IMR-90 (cell line): ENCODE measurements around the gene PRUNE2. TPM values are rescaled to one million over a fixed set of nuclear protein-coding genes. Genes with fewer than 3 reads are reported as not detected.

Source experiments
- ATAC-seq: fragments of 200-7000 bp; cut with Tn5 transposase; 2 replicates; pipeline ENCODE4 v1.9.1; 2020; ENCODE audit warnings: low read depth, mild to moderate bottlenecking, moderate library complexity
- BruUV-seq: library from RNA; stranded (reverse); fragments of 400-500 nt; replicated peaks from 2 replicates; lab custom pipeline; 2021; lab: Mats Ljungman, UMichigan
- CTCF ChIA-PET: fragments of 300-600 bp; formaldehyde crosslinking; extraction: SDS; loops from one replicate; lab custom pipeline; 2021; ENCODE audit warnings: antibody characterized with exemption; lab: Yijun Ruan, JAX
- POLR2A ChIA-PET: fragments of 300-600 bp; sonication (Branson Sonifier 250); formaldehyde crosslinking; loops from one replicate; lab custom pipeline; 2022; ENCODE audit warnings: antibody characterized with exemption; ENCODE audit not compliant: unreplicated experiment; lab: Charles Lee
- DNase-seq: peaks from one replicate; pipeline ENCODE4 v3.0.0; 2013
- H2AFZ ChIP-seq: replicated peaks from 2 replicates; pipeline ENCODE3; 2013; ENCODE audit warnings: low read length, mild to moderate bottlenecking; ENCODE audit not compliant: poor library complexity
- H2AK5ac ChIP-seq: 2 replicates; pipeline ENCODE4 v1.6.1; 2013; ENCODE audit warnings: low read depth, low read length, inconsistent platforms
- H2AK9ac ChIP-seq: replicated peaks from 2 replicates; pipeline ENCODE3; 2013; ENCODE audit warnings: mild to moderate bottlenecking, low read depth, low read length, moderate library complexity; ENCODE audit not compliant: poor library complexity
- H2BK120ac ChIP-seq: 2 replicates; pipeline ENCODE4 v1.6.1; 2013; ENCODE audit warnings: low read depth, low read length, inconsistent platforms
- H2BK15ac ChIP-seq: 3 replicates; pipeline ENCODE4 v1.6.1; 2013; ENCODE audit warnings: low read depth, low read length, inconsistent platforms
- H2BK20ac ChIP-seq: 2 replicates; pipeline ENCODE4 v1.6.1; 2013; ENCODE audit warnings: low read depth, mild to moderate bottlenecking, inconsistent platforms, low read length, moderate library complexity
- H2BK5ac ChIP-seq: 2 replicates; pipeline ENCODE4 v1.6.1; 2013; ENCODE audit warnings: mild to moderate bottlenecking, low read depth, low read length, inconsistent platforms; ENCODE audit not compliant: poor library complexity, severe bottlenecking
- H3K14ac ChIP-seq: replicated peaks from 2 replicates; pipeline ENCODE4 v1.6.1; 2013; ENCODE audit warnings: low read depth, low read length, inconsistent platforms
- H3K18ac ChIP-seq: 2 replicates; pipeline ENCODE4 v1.6.1; 2013; ENCODE audit warnings: low read depth, low read length, control low read depth
- H3K23ac ChIP-seq: 2 replicates; pipeline ENCODE4 v1.6.1; 2013; ENCODE audit warnings: low read depth, low read length, inconsistent platforms
- H3K27ac ChIP-seq: 2 replicates; pipeline ENCODE4 v1.5.1; 2013; ENCODE audit warnings: mild to moderate bottlenecking, control low read depth, low read length; ENCODE audit not compliant: insufficient read depth
- H3K27me3 ChIP-seq: 2 replicates; pipeline ENCODE4 v1.6.1; 2013; ENCODE audit warnings: low read length; ENCODE audit not compliant: control insufficient read depth, insufficient read depth
- H3K36me3 ChIP-seq: 2 replicates; pipeline ENCODE4 v1.6.1; 2013; ENCODE audit warnings: low read length, mixed read lengths; ENCODE audit not compliant: control insufficient read depth, insufficient read depth
- H3K4ac ChIP-seq: 2 replicates; pipeline ENCODE4 v1.6.1; 2013; ENCODE audit warnings: low read depth, low read length, inconsistent platforms
- H3K4me1 ChIP-seq: 2 replicates; pipeline ENCODE4 v1.6.1; 2013; ENCODE audit warnings: low read length, mixed read lengths; ENCODE audit not compliant: control insufficient read depth, insufficient read depth
- H3K4me2 ChIP-seq: 2 replicates; pipeline ENCODE4 v1.6.1; 2013; ENCODE audit warnings: low read depth, mild to moderate bottlenecking, control low read depth, low read length, moderate library complexity
- H3K4me3 ChIP-seq: 2 replicates; pipeline ENCODE4 v1.5.1; 2013; ENCODE audit warnings: low read depth, mild to moderate bottlenecking, control low read depth, low read length, moderate library complexity; ENCODE audit not compliant: insufficient read depth
- H3K56ac ChIP-seq: 2 replicates; pipeline ENCODE4 v1.6.1; 2013; ENCODE audit warnings: low read length, inconsistent platforms; ENCODE audit not compliant: insufficient read depth; ENCODE audit errors: extremely low read depth
- H3K79me1 ChIP-seq, 2 experiments: 2 replicates each; pipeline ENCODE4 v1.6.1; 2013; ENCODE audit warnings: low read length in 2 of 2, inconsistent platforms in 1 of 2, low read depth in 1 of 2
- H3K9ac ChIP-seq: 2 replicates; pipeline ENCODE4 v1.6.1; 2013; ENCODE audit warnings: low read depth, low read length, control low read depth
- H3K9me1 ChIP-seq: 2 replicates; pipeline ENCODE4 v1.6.1; 2013; ENCODE audit warnings: low read length, inconsistent platforms; ENCODE audit not compliant: insufficient read depth
- H3K9me3 ChIP-seq: 2 replicates; pipeline ENCODE4 v1.6.1; 2013; ENCODE audit warnings: low read length; ENCODE audit not compliant: control insufficient read depth, insufficient read depth
- H4K20me1 ChIP-seq: 2 replicates; pipeline ENCODE4 v1.6.1; 2013; ENCODE audit warnings: low read length, inconsistent platforms; ENCODE audit not compliant: insufficient read depth
- H4K5ac ChIP-seq: 2 replicates; pipeline ENCODE4 v1.6.1; 2013; ENCODE audit warnings: mild to moderate bottlenecking, low read depth, low read length, control low read depth
- H4K8ac ChIP-seq, 2 experiments: 2 replicates each; pipeline ENCODE4 v1.6.1; 2013; ENCODE audit warnings: low read depth in 2 of 2, low read length in 2 of 2, control low read depth in 1 of 2, inconsistent platforms in 1 of 2
- H4K91ac ChIP-seq: 2 replicates; pipeline ENCODE4 v1.6.1; 2013; ENCODE audit warnings: low read depth, low read length, inconsistent platforms; ENCODE audit not compliant: insufficient read depth
- BHLHE40 ChIP-seq: fragments of 150-350 bp; IDR thresholded peaks from 2 replicates; pipeline ENCODE4 v1.6.1; 2016; ENCODE audit warnings: mild to moderate bottlenecking, low read depth, low read length
- CEBPB ChIP-seq: IDR thresholded peaks from 2 replicates; pipeline ENCODE4 v1.6.1; 2012; ENCODE audit warnings: low read depth, low read length, improper control_type of control experiment
- CHD1 ChIP-seq: IDR thresholded peaks from 2 replicates; pipeline ENCODE4 v1.6.1; 2012; ENCODE audit warnings: low read depth, low read length, improper control_type of control experiment
- FOS ChIP-seq: fragments of 150-350 bp; IDR thresholded peaks from 2 replicates; pipeline ENCODE4 v1.6.1; 2016; ENCODE audit warnings: low read depth, low read length
- MAFK ChIP-seq: IDR thresholded peaks from 2 replicates; pipeline ENCODE4 v1.6.1; 2012; ENCODE audit warnings: low read depth, low read length, improper control_type of control experiment
- NFE2L2 ChIP-seq: fragments of 150-350 bp; IDR thresholded peaks from 2 replicates; pipeline ENCODE4 v1.6.1; 2016; ENCODE audit warnings: low read depth, mild to moderate bottlenecking, low read length
- RAD21 ChIP-seq: IDR thresholded peaks from 2 replicates; pipeline ENCODE4 v1.6.1; 2012; ENCODE audit warnings: low read length, improper control_type of control experiment
- SMC3 ChIP-seq: fragments of 150-350 bp; IDR thresholded peaks from 2 replicates; pipeline ENCODE4 v1.6.1; 2016; ENCODE audit warnings: low read depth, mild to moderate bottlenecking, antibody characterized with exemption, low read length, moderate library complexity
- WGBS, 2 experiments: methylation state at CpG; one replicate each; pipeline versions ENCODE4 v1.1.5 to v1.1.7; 2013; ENCODE audit warnings: missing lambda C conversion rate in 2 of 2; ENCODE audit not compliant: insufficient read length in 1 of 2; ENCODE audit errors: extremely low coverage in 2 of 2; 5-methylcytosine and 5-hydroxymethylcytosine counted together
- dilution Hi-C: fragments of 300-500 bp; cut with HindIII; formaldehyde crosslinking; loops from one replicate; pipeline ENCODE4 v1.14.3; 2018; ENCODE audit warnings: low sequenced_read_pairs; ENCODE audit not compliant: unreplicated experiment
- in situ Hi-C: fragments of 300-500 bp; cut with MboI; formaldehyde crosslinking; loops from 3 replicates; pipeline ENCODE4 v1.14.3; 2019; ENCODE audit warnings: low sequenced_read_pairs, inconsistent platforms, mixed read lengths
- intact Hi-C: fragments of 100-400 bp; cut with micrococcal nuclease; formaldehyde crosslinking; loops from 2 replicates; pipeline ENCODE4 v1.10.0; 2022
- polyA plus RNA-seq, 3 experiments: library from polyadenylated mRNA; depleted of rRNA; stranded (reverse); fragments of >200 nt; gene quantifications; 2 replicates each; pipeline ENCODE4 v1.2.3, GENCODE V29; 2012; ENCODE audit warnings: low replicate concordance in 1 of 3
- total RNA-seq: library from RNA; depleted of rRNA; stranded (reverse); fragments of >200 nt; gene quantifications from 2 replicates; pipeline ENCODE4 v1.2.3, GENCODE V29; 2012

Gene PRUNE2
- total and polyA plus RNA-seq, 2 of the 4 experiments (the other 2 are of a cell fraction): 0.70 to 1.6 TPM

DNA sequence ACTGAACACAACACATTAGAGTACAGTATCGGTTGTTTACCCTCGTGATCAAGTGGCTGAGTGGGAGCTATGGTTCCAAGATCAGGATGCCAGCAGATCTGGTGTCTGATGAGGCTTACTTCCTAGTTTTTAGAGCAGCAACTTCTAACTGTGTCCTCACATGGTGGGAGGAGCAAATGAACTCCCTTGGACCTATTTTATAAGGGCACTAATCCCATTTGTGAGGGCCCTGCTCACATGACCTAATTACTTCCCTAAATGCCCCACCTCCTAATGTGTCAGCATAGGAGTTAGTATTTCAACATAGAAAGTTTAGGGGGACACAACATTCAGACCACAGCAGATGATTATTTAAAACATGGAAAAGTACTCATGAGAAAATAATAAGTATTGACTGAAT lies 335.1 kb downstream of the PRUNE2 start:
- Histone ChIP-seq H2AFZ (no peak overlapping the region), H2BK120ac (no peak overlapping the region), H3K4me2 (no peak overlapping the region), H2BK5ac (no peak overlapping the region), H4K91ac (no peak overlapping the region), H3K4me1 (no peaks in the 10 kb centered on the region), H3K9me1 (no peaks in the 10 kb centered on the region), H4K8ac (no peak overlapping the region), H3K36me3 (no peaks in the 10 kb centered on the region), H3K27me3 (peaks cover 3% of the 10 kb centered on the region), H4K20me1 (no peaks in the 10 kb centered on the region), H3K9ac (no peak overlapping the region), H3K79me1 (no peaks in the 10 kb centered on the region), H2BK15ac (no peak overlapping the region), H2AK9ac (no peak overlapping the region), H3K9me3 (peaks cover 5% of the 10 kb centered on the region), H3K56ac (no peak overlapping the region), H4K5ac (no peak overlapping the region), H3K14ac (no peak overlapping the region), H3K4ac (no peak overlapping the region), H3K4me3 (no peak overlapping the region), H3K23ac (no peak overlapping the region), H2BK20ac (no peak overlapping the region), H2AK5ac (no peak overlapping the region), H3K27ac (no peak overlapping the region), H3K18ac (no peak overlapping the region)
- no CpG with 5 or more reads among the region's 2 CpGs for WGBS, 2 experiments
- no peak for TF ChIP-seq NFE2L2
- TF ChIP-seq CHD1: no peak
- TF ChIP-seq CEBPB: no peak
- no peak for TF ChIP-seq SMC3
- no peak for TF ChIP-seq FOS
- no peak for TF ChIP-seq BHLHE40
- TF ChIP-seq RAD21: no peak
- TF ChIP-seq MAFK: no peak
- intact Hi-C loops: no loop called here
- CTCF ChIA-PET: interaction anchor here (0.6 kb wide), 1 partner anchor 338 kb away, joined by 3 read pairs; no protein-coding TSS in a partner anchor
- BruUV-seq: no TSS peak
- POLR2A ChIA-PET: no interaction called here
- dilution Hi-C loops: no loop called here
- DNase-seq (no peak), ATAC-seq (no peak)
- in situ Hi-C loops: no loop called here
